ENCODE results near the gene EMC7. TPM values are rescaled to one million over a fixed set of nuclear protein-coding genes. Genes with fewer than 3 reads are reported as not detected.

The EMC7 gene
- total and polyA plus RNA-seq, 10 of the 15 experiments (the other 5 are each of a cell fraction or from before 2014, with no cell fraction given), result 16.5 to 88.9 (median 45.0) TPM

DNA sequence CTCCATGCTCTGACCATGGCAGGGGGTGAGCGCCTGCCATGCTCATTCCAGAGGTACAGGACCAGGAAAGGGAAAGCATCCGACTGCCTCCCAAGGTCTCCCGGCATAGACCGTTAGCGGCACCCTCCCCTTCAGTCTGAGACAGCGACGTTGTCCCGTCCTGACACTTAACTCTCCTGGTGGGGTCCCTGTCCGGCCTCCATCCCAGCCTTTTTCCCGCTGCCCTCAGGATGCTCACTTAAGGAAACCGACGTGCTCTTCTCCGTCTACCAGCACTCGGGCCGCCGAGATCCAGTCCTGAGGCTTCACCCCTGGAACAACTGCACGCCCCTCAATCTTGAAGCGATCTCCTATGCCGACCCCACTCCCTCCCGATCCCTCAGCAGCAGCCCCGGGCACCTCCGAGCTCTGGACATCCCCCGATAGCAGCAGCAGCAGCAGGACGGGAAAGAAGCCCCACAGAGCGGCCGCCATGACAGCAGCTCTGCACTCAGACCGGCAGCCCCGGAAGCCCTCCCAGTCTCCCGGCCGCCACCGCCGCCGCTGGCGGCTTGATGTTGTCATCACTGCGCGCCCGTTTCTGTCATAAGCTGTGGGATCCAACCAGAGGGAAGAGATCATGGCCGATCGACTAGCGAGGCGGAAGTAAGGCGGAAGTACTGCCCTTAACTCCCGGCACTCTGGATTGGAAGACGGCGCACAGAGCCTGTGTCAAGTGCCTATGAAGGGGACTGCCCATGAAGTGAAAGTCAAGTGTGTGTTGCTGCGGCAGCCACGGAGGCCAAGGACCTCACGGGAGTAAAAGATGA lies at the start of gene EMC7, which contains the start of gene PGBD4 (continued):
- TF ChIP-seq, protein P1, sequence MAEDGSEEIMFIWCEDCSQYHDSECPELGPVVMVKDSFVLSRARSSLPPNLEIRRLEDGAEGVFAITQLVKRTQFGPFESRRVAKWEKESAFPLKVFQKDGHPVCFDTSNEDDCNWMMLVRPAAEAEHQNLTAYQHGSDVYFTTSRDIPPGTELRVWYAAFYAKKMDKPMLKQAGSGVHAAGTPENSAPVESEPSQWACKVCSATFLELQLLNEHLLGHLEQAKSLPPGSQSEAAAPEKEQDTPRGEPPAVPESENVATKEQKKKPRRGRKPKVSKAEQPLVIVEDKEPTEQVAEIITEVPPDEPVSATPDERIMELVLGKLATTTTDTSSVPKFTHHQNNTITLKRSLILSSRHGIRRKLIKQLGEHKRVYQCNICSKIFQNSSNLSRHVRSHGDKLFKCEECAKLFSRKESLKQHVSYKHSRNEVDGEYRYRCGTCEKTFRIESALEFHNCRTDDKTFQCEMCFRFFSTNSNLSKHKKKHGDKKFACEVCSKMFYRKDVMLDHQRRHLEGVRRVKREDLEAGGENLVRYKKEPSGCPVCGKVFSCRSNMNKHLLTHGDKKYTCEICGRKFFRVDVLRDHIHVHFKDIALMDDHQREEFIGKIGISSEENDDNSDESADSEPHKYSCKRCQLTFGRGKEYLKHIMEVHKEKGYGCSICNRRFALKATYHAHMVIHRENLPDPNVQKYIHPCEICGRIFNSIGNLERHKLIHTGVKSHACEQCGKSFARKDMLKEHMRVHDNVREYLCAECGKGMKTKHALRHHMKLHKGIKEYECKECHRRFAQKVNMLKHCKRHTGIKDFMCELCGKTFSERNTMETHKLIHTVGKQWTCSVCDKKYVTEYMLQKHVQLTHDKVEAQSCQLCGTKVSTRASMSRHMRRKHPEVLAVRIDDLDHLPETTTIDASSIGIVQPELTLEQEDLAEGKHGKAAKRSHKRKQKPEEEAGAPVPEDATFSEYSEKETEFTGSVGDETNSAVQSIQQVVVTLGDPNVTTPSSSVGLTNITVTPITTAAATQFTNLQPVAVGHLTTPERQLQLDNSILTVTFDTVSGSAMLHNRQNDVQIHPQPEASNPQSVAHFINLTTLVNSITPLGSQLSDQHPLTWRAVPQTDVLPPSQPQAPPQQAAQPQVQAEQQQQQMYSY (CRISPR knock-in tag; IDR thresholded peaks at IDR 0.05), result no peak
- TF ChIP-seq EED (IDR thresholded peaks at IDR 0.05; ENCODE audit: low read depth) (peak; percentile 16), LARP7 (IDR thresholded peaks at IDR 0.05) (peak; percentile 29; the same call in 1 of the 2 replicates), ZBED1 (IDR thresholded peaks at IDR 0.05; ENCODE audit: borderline replicate concordance) (no peak), SMAD1 (IDR thresholded peaks at IDR 0.05; ENCODE audit: low read depth, partially characterized antibody) (peak; percentile 12), POLR2A (IDR thresholded peaks at IDR 0.05; ENCODE audit: low read depth, low read length) (peak; percentile 97), EZH2 (IDR thresholded peaks at IDR 0.05; ENCODE audit: borderline replicate concordance, control insufficient read depth, low read depth, low read length) (no peak), KDM1A (IDR thresholded peaks at IDR 0.05; ENCODE audit: borderline replicate concordance) (no peak), GATAD2B (conservative IDR thresholded peaks at IDR 0.05; ENCODE audit: low read depth) (peak; percentile 42; the same call in 1 of the 2 replicates), TBL1XR1 (IDR thresholded peaks at IDR 0.05; ENCODE audit: low read depth, low read length) (peak; percentile 18; the same call in 1 of the 2 replicates), ZNF24 (IDR thresholded peaks at IDR 0.05) (no peak), BACH1 (IDR thresholded peaks at IDR 0.05; ENCODE audit: borderline replicate concordance) (no peak), NFYA (IDR thresholded peaks at IDR 0.05; ENCODE audit: borderline replicate concordance, low read depth, low read length) (no peak), EGR1 (IDR thresholded peaks at IDR 0.05; ENCODE audit: borderline replicate concordance in 1 of 2, low read depth in 2 of 2, low read length in 2 of 2) (peak in 1 of 2 experiments; percentile 25; a peak in 1 of 3 replicates), MTA2 (IDR thresholded peaks at IDR 0.05; ENCODE audit: low read depth) (no peak), KAT2A (conservative IDR thresholded peaks at IDR 0.05; ENCODE audit: control insufficient read depth, low read depth, low read length) (no peak), TCF3 (IDR thresholded peaks at IDR 0.05; ENCODE audit: borderline replicate concordance, insufficient read depth, low read depth, low read length) (0 out of 2 replicates have a peak, but pooled peaks have one; percentile 17), GABPA (IDR thresholded peaks at IDR 0.05; ENCODE audit: low read depth) (peak; percentile 88), JUNB (IDR thresholded peaks at IDR 0.05) (no peak), SRF (IDR thresholded peaks at IDR 0.05; ENCODE audit: low read depth in 2 of 2, low read length in 2 of 2) (peak; percentile 93 to 94)
- TF ChIP-seq, protein P2, sequence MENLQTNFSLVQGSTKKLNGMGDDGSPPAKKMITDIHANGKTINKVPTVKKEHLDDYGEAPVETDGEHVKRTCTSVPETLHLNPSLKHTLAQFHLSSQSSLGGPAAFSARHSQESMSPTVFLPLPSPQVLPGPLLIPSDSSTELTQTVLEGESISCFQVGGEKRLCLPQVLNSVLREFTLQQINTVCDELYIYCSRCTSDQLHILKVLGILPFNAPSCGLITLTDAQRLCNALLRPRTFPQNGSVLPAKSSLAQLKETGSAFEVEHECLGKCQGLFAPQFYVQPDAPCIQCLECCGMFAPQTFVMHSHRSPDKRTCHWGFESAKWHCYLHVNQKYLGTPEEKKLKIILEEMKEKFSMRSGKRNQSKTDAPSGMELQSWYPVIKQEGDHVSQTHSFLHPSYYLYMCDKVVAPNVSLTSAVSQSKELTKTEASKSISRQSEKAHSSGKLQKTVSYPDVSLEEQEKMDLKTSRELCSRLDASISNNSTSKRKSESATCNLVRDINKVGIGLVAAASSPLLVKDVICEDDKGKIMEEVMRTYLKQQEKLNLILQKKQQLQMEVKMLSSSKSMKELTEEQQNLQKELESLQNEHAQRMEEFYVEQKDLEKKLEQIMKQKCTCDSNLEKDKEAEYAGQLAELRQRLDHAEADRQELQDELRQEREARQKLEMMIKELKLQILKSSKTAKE (IDR thresholded peaks at IDR 0.05; ENCODE audit: low read depth, poor library complexity, severe bottlenecking), result no peak
- TF ChIP-seq, protein P3, sequence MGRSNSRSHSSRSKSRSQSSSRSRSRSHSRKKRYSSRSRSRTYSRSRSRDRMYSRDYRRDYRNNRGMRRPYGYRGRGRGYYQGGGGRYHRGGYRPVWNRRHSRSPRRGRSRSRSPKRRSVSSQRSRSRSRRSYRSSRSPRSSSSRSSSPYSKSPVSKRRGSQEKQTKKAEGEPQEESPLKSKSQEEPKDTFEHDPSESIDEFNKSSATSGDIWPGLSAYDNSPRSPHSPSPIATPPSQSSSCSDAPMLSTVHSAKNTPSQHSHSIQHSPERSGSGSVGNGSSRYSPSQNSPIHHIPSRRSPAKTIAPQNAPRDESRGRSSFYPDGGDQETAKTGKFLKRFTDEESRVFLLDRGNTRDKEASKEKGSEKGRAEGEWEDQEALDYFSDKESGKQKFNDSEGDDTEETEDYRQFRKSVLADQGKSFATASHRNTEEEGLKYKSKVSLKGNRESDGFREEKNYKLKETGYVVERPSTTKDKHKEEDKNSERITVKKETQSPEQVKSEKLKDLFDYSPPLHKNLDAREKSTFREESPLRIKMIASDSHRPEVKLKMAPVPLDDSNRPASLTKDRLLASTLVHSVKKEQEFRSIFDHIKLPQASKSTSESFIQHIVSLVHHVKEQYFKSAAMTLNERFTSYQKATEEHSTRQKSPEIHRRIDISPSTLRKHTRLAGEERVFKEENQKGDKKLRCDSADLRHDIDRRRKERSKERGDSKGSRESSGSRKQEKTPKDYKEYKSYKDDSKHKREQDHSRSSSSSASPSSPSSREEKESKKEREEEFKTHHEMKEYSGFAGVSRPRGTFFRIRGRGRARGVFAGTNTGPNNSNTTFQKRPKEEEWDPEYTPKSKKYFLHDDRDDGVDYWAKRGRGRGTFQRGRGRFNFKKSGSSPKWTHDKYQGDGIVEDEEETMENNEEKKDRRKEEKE (IDR thresholded peaks at IDR 0.05), result no peak
